ENCODE data around the gene BEGAIN.

DNA sequence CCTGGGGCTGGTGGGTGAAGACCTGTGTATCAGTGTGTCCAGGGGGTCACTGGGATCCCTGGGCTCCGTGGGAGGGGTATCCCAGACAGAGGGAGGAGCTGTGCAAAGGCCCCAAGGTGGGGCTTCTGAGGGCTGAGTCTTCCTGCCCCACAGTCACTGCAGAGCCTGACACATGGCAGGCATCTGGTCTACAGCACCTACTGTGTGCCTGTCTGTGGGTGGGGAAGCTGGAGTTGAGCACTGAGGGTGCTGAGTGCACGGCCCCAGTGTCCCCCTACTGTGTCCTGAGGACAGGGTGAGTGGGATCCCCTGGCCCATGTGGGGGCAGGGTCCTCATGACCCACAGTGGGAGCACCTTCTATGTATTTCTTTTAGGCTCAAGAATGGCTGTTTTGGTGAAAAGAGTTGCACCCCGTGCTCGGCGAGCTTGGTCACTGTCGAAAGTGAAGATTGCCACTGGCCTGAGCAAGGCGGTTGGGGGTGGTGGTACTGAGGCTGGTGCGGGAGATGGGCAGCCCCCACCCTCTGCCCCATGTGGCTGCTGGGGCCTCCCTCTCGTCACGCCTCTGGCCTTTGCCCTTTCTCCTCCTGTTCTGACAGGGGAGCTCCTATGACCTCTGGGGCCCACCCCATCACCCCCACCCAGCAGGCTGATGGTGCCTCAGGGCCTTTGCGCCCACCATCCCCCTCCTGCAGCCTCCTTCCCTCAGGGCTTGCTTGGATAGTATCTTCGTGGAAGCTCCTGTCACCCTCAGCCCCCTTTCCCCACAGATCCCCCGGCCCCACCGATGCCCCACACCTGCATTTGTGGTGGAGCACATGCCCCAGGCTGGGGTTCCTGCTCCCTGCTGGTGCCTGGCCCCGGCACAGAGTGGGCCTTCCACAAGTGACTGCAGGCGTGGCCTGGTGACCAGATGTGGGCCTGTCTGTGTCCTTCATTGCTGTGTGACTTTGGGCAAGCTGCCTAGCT, 55.8 kb downstream of the BEGAIN start:
- TF ChIP-seq, protein P1, sequence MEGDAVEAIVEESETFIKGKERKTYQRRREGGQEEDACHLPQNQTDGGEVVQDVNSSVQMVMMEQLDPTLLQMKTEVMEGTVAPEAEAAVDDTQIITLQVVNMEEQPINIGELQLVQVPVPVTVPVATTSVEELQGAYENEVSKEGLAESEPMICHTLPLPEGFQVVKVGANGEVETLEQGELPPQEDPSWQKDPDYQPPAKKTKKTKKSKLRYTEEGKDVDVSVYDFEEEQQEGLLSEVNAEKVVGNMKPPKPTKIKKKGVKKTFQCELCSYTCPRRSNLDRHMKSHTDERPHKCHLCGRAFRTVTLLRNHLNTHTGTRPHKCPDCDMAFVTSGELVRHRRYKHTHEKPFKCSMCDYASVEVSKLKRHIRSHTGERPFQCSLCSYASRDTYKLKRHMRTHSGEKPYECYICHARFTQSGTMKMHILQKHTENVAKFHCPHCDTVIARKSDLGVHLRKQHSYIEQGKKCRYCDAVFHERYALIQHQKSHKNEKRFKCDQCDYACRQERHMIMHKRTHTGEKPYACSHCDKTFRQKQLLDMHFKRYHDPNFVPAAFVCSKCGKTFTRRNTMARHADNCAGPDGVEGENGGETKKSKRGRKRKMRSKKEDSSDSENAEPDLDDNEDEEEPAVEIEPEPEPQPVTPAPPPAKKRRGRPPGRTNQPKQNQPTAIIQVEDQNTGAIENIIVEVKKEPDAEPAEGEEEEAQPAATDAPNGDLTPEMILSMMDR (IDR thresholded peaks at IDR 0.05) = no peak
- no peak for TF ChIP-seq ZSCAN20 (CRISPR knock-in tag; IDR thresholded peaks at IDR 0.05)
- TF ChIP-seq POLR2A (IDR thresholded peaks at IDR 0.05; ENCODE audit: low read length) = no peak
- TF ChIP-seq RAD21 (conservative IDR thresholded peaks at IDR 0.05 in 1 of 2, IDR thresholded peaks at IDR 0.05 in 1 of 2) = no peak
- no peak for TF ChIP-seq GATA3 (IDR thresholded peaks at IDR 0.05; ENCODE audit: borderline replicate concordance)
- TF ChIP-seq, protein P2, sequence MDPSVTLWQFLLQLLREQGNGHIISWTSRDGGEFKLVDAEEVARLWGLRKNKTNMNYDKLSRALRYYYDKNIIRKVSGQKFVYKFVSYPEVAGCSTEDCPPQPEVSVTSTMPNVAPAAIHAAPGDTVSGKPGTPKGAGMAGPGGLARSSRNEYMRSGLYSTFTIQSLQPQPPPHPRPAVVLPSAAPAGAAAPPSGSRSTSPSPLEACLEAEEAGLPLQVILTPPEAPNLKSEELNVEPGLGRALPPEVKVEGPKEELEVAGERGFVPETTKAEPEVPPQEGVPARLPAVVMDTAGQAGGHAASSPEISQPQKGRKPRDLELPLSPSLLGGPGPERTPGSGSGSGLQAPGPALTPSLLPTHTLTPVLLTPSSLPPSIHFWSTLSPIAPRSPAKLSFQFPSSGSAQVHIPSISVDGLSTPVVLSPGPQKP (IDR thresholded peaks at IDR 0.05; ENCODE audit: low read depth, low read length) = no peak
- TF ChIP-seq FOXS1 (CRISPR knock-in tag; IDR thresholded peaks at IDR 0.05) = no peak
- no peak for TF ChIP-seq CHD2 (IDR thresholded peaks at IDR 0.05; ENCODE audit: low read length, partially characterized antibody)
- TF ChIP-seq, protein P3, sequence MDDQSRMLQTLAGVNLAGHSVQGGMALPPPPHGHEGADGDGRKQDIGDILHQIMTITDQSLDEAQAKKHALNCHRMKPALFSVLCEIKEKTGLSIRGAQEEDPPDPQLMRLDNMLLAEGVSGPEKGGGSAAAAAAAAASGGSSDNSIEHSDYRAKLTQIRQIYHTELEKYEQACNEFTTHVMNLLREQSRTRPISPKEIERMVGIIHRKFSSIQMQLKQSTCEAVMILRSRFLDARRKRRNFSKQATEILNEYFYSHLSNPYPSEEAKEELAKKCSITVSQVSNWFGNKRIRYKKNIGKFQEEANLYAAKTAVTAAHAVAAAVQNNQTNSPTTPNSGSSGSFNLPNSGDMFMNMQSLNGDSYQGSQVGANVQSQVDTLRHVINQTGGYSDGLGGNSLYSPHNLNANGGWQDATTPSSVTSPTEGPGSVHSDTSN (IDR thresholded peaks at IDR 0.05) = no peak
- no peak for TF ChIP-seq MAZ (IDR thresholded peaks at IDR 0.05; ENCODE audit: borderline replicate concordance, low read depth, low read length)
- TF ChIP-seq, protein P4, sequence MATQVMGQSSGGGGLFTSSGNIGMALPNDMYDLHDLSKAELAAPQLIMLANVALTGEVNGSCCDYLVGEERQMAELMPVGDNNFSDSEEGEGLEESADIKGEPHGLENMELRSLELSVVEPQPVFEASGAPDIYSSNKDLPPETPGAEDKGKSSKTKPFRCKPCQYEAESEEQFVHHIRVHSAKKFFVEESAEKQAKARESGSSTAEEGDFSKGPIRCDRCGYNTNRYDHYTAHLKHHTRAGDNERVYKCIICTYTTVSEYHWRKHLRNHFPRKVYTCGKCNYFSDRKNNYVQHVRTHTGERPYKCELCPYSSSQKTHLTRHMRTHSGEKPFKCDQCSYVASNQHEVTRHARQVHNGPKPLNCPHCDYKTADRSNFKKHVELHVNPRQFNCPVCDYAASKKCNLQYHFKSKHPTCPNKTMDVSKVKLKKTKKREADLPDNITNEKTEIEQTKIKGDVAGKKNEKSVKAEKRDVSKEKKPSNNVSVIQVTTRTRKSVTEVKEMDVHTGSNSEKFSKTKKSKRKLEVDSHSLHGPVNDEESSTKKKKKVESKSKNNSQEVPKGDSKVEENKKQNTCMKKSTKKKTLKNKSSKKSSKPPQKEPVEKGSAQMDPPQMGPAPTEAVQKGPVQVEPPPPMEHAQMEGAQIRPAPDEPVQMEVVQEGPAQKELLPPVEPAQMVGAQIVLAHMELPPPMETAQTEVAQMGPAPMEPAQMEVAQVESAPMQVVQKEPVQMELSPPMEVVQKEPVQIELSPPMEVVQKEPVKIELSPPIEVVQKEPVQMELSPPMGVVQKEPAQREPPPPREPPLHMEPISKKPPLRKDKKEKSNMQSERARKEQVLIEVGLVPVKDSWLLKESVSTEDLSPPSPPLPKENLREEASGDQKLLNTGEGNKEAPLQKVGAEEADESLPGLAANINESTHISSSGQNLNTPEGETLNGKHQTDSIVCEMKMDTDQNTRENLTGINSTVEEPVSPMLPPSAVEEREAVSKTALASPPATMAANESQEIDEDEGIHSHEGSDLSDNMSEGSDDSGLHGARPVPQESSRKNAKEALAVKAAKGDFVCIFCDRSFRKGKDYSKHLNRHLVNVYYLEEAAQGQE (IDR thresholded peaks at IDR 0.05) = no peak
- TF ChIP-seq RFX5 (IDR thresholded peaks at IDR 0.05) = no peak

Measured in A549 (cell line).